Limb (tissue), 2 donors: ENCODE measurements around the gene DHRS12.

Experiments
- DNase-seq, 2 donors: peaks; one replicate each; pipeline ENCODE4 v3.0.0-alpha.2; 2016; ENCODE audit errors: extremely low spot score in 2 of 2

DHRS12 gene

DNA sequence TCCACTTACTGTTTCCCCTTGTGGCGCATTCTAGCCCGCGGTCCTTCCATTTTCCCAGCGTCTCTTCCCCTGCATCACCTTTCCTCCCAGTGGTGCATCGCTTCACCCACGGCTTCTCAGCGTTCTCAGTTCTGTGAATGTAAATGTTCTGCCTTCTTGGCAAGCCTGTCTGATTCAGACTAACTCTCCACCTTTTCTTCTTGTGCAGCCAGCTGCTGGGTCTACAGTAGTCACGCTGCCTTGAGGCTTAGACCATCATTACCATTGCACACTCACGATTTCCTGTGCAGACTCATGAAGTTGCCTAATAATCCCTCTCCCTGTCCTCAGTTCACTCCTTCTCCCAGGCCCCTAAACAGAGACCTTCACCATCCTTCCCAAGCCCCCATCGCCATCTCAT is 75.0 kb downstream of the DHRS12 start:
- no peak for DNase-seq

DNA sequence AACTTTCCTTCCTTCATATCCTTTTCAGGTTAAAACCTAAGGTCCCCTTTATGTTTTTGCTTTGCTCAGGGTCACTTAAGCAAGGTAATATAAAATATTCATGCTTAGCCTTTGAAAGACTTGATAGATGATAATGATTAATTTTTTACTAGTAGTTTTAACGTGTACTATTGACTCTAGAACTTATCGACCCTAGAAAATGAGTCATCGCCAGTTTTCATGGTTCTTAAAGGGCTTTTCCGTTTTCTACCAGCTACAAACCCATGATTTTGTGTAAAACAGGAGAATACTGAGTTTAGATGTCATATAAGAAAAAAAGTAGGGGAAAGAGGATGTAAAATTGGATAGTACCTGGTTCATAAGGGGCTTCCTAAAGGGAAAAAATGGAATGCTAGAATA is 75.7 kb downstream of the DHRS12 start:
- no peak for DNase-seq

DNA sequence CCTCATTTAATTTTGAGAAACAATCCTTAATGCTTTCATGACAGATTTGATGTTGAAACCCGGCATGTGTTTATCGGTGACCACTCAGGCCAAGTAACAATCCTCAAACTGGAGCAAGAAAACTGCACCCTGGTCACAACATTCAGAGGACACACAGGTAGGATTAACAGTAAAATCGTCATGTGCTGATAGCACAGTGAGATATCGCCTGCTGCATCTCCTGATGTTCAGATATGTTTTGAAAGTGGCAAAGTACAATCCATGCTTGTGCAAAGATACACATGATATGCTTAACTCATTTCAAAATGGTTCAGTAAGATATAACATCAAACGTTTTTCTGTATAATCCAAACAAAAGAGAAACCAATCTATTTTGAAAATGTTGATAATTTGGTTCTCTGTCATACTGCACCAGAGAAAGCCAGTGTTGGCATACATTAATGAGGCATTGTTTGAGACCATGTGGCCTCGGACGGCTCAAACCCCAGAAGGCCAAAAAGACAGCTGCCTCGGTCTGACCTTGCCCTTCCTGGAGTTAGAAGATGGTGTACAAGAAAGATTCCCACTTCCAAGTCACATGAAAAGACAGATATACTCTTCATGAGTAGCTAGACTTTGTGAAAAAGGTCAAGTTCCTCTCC is 76.2 kb downstream of the DHRS12 start:
- DNase-seq = no peak

DNA sequence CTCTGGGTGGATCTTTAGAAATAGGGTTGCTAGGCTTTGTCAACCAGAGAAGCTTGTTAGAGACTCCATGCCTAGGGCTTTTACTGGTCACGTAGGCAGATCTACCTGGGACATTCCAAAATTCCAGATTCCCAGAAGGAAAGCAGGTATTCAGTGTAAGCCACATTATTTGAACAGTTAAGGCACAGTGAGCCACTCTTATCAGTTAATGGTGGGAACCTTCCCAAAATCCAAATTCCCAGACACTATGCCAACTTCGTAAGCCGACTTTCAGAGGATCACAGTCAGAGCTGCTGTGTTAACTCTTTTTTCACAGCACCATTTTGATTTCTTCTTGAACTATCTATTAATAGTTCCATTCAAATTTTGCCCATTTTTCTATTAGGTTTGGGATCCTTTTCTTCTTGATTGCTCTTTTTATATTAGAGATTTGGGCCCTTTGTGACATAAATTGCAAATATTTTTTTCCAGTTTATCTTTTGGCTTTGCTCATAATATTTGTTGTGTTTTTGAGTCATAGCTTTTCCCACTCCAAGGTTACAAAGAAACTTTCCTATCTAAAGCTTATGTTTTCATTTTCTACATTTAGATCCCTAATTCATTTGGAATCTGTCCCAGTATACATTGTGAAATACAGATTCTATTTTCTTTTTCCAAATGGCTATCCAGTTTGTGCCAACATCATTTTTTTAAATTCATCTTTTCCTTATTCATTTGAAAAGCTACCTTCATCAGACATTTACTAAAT is 77.3 kb downstream of the DHRS12 start:
- peak in 1 of 2 donors; percentile 13 for DNase-seq

DNA sequence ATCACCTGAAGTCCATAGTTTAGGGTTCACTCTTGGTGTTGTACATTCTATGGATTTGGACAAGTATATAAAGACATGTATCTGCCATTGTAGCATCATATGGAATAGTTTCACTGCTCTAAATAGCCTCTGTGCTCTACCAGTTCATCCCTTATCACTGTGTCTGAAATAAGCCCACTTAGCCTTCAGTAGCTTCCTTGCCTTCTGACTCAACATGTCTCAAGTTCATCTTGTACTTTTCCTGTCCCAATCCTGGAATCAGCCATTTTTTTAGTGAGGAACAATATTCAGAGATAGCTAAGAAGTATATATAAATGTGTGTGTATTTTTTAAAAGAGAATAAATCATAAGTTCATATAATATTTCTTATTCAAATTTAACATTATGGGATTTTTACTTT is 79.2 kb downstream of the DHRS12 start:
- DNase-seq = no peak

DNA sequence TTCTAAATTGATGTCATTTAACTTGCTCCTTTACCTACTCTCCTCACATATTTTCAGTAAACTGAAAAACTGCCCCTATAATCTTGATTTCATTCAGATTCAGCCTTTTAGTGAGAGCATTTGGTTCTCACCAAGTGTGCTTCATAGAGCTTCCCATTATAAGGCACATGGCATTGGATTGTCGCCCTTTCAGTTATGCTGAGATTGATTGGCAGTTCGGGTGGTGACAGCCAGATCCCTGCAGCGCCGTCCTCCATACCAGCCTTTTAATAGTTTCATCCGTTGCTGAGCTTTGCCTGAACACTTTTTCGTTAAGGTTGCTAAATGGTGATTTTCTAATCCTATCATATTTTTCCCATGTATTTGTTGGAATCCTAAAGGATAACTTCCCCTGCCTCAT is 80.4 kb downstream of the DHRS12 start:
- DNase-seq = no peak

DNA sequence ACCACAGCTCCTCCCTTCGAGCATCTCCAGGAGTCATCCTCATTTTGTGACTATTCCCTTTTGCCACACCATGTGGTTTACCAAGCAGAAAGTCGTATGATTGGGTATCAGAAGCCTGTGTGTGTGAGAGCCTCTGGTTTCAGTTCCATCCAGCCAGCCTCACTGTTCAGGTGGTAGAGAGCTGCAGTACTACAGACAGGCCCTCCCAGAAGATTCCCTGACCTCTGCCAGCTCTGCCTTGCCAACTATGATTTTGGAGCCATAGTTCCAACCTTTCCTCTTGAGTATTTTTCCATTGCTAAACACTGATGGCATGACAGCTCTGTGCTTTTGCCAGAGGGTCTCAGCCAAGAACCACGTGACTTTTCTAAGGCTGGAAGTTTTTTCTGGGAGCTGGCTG is 82.5 kb downstream of the DHRS12 start:
- no peak for DNase-seq

DNA sequence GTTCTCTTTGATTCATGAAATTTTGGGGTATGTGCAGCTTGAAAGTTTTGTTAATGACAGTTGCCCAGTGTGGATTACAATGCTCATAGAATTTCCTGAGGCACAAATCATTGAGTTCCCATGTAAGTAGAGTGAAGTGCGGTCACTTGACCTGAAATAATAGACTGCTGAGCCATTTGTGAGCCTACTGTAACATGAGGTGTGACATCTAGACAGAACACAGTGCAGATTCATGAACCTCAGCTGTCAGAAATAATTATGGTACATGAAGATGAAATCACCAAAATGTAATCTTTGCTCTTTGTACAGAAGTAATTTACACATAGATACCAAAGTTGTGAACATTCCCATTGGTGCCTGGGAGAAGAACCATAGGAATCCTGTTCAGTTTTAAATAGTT is 84.6 kb downstream of the DHRS12 start:
- no peak for DNase-seq
